ENCODE measurements around the gene PTX4.

Gene PTX4

DNA sequence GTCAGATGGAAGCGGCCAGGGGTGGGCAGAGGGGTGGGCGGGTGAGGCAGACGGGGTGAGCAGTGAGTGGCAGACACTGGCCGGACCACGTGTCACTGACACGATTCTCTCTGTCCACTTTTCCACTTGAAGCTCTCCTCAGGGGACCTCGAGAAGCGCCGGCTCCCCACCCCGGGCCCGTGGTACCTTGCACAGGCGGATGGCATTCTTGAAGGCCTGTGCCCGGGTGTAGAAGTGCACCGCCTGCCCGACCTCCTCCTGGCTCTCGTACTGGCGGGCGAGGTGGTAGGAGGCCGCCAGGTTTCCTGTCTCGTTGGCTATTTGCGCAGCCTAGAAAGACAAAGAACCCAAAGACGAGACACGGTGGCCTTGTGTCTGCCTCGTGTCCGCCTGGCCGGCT is 35.6 kb upstream of the PTX4 start:
- DNase-seq (ENCODE audit: low spot score), result no peak

DNA sequence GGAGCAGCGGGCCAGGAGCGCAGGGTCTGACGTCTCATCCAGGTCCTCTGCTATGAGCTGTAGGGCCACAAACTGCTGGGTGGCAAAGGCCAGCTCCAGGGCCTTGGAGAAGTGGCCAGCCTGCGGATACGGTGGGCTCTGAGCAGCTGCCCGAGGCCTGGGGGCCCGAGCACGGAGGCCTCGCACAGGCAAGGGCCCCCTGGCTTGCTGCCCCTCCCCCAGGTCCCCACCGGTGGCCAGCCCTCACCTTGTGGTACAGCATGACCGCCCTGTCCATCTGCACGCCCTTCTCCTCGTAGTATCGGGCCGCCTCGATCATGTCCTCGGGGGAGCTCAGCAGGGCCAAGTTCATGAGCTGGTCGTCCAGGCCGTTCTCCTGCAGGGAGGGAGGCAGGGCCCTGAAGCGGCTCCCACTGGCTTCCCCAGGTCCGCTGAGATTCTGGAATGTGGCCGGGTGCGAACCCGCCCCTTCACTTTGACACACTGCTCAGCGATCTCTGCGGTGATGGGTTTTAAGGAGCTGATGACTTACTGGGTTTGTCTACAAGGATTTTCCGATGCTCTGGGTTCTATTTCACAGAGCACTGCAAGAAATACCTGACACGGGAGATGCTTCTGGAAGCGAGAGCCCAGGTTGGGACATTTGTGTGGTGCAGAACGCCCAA is 35.0 kb upstream of the PTX4 start:
- DNase-seq (ENCODE audit: low spot score), result no peak

DNA sequence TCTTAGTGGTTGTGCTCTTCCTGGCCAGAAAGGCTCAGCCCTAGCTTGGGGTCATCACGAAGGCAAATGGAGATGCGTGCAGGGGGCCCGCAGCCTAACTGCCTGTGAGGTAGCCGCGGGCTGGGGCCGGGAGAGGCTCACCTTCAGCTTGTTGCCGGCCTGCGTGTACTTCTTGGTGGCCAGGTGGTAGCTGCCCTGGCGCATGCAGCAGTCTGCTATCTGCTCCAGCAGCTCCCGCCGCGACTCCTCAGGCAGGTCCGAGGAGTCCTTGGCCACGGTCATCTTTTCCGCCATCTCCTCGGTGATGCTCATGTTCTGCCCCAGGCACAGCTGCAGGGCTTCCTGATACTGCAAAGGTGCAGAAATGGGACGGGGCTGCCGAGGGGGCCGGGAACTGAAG is 31.7 kb upstream of the PTX4 start:
- DNase-seq (ENCODE audit: low spot score), result no peak

DNA sequence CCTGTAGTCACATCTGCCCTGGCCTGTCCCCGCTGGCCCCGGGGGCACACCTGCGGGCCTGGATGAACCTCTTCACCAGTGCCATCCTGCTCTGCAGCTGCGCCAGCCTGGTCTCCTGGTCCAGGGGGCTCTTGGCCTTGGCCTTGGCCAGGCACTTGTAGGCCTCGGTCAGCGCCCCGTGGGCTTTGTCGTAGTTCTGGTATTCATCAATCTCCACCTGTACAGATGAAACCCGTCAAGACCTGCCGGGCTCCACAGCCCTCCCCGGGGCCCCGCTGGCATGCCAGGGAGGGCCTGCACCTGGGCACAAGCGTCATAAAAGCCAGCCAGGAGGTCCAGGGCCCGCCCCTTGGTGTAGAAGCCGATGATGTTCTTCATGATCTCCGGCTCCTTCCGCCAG is 31.1 kb upstream of the PTX4 start:
- DNase-seq (ENCODE audit: low spot score), result no peak

DNA sequence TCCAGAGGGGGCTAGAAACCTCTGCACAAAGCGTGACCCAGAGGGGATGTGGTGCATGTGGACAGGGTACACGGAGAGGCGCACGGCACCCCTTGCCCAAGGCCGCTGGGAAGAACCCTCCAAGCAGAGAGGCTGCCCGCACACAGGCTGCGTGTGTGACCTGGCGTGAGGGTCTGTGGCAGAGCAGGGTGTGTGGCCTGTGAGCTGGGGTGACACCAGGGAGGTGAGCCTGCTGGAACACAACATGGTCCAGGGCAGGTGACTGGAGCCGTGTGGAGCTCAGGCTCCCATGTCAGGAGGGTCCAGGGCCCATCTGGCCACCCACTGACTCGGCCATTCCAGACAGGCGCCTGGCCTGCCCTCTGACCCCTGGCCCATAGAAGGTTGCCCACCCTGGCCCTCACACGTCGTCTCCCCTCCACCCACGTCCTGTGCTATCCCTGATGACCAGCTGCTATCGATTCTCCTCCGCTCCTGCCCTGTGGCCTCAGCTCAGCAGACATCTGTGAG is 29.9 kb upstream of the PTX4 start:
- DNase-seq (ENCODE audit: low spot score), result no peak

DNA sequence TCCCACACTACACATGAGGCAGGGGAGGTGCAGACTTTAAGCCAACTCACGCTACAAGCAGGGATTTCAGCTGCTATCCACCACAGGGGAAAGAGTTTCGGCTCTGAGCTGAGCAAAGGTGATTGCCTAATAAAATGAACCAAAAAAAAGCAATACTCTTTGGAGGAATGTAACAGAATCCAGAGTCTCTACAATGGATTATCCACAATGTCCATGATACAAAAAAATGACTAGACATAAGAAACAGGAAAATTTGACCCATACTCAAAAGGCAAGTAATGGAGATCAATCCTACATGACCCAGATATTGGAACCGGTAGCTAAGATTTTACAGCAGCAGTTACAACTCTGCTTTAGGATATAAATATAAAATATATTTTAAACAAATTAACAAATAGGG is 25.8 kb upstream of the PTX4 start:
- no peak for DNase-seq (ENCODE audit: low spot score)

DNA sequence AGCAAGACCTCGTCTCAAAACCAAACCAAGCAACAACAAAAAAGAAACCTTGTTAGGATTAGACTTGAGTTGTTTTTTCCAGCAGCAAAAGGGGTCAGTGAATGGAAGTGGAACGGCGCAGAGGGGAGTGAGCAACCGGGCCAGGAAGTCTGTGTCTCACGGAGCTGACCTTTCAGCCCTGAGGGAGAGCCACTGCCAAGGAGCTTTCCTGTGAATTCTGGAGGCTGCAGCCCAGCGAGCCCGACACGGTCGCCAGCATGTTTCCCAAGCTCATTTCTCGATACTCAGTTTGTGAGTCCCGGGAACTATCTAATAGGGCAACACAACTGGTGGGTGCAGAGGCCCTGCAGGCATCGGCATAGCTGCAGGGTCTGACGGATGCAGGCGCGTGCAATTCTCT is 24.0 kb upstream of the PTX4 start:
- no peak for DNase-seq (ENCODE audit: low spot score)

DNA sequence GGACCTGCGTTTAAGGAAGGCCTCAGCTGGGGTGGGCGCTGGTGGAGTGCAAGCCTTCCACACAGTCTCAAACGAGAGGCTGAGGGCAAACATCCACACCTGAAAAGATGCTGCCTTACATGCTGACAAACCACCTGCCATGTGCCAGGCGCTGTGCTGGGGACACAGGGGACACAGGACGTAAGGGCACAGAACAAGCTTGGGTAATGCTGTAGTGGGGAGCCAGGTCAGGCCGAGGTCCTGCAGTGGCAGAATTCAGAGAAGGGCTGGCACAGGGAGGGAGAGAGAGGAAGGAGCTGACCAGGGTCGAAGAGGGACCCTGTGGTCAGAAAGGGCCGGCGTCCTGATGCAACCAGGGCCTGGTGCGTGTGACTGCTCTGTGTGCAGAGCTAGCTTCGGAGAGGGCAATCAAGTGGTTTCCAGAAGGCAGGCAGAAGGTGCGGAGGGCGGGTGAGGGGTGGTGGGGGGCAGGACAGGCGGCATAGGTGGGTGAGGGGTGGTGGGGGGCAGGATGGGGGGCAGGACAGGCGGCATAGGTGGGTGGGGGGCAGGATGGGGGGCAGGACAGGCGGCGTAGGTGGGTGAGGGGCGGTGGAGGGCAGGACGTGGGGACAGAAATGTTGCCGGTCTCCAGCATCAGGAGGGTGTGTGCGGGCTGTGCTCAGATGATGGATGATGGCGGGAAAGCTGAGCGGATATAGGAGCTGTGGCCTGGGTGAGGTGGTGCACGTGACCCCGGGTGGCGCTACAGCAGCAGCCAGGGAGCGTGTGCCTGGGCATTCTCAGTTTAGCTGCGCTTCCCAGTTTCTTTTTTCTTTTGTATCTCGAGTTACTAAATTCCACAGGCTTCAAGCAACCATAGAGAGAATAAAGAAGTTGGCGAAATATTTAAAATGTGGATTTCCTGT is 23.2 kb upstream of the PTX4 start:
- no peak for DNase-seq (ENCODE audit: low spot score)

DNA sequence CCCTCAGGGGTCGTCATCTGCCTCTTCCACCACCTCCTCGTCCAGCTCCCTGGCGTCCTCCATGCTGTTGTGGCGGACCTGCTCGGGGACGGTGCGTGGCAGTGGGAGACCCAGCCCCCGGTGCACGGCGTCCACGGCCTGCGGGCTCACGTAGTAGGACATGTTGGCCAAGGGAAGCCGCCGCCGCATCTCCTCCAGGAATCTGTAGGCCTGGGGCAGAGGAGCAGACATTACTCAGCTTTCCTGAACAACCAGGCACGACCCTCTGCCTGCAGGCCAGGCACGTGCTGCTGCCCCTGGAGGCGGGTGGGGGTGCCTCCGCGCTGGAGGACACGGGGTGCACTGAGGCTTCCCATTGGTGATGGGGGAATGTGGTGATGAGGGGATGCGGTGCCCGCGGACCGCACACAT is 22.2 kb upstream of the PTX4 start:
- no peak for DNase-seq (ENCODE audit: low spot score)

DNA sequence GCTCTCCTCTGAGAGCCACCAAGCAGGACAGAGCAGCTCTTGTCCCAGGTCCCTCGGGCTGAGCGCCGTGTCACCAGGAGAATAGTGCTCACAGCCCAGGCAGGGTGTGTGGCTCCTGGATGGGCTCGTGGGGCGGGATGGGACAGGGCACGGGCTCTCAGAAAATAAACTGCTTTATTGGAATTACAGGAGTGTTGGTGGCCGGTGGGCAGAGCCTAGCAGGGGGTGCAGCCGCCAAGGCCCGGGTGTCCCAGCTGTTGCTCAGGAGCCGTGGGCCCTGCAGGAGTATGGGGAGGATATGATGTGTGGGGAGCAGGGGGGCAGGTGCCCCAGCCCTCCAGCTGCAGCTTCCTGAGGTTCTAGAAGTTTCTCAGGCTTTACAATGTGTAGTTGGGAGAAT is 21.5 kb upstream of the PTX4 start:
- no peak for DNase-seq (ENCODE audit: low spot score)

DNA sequence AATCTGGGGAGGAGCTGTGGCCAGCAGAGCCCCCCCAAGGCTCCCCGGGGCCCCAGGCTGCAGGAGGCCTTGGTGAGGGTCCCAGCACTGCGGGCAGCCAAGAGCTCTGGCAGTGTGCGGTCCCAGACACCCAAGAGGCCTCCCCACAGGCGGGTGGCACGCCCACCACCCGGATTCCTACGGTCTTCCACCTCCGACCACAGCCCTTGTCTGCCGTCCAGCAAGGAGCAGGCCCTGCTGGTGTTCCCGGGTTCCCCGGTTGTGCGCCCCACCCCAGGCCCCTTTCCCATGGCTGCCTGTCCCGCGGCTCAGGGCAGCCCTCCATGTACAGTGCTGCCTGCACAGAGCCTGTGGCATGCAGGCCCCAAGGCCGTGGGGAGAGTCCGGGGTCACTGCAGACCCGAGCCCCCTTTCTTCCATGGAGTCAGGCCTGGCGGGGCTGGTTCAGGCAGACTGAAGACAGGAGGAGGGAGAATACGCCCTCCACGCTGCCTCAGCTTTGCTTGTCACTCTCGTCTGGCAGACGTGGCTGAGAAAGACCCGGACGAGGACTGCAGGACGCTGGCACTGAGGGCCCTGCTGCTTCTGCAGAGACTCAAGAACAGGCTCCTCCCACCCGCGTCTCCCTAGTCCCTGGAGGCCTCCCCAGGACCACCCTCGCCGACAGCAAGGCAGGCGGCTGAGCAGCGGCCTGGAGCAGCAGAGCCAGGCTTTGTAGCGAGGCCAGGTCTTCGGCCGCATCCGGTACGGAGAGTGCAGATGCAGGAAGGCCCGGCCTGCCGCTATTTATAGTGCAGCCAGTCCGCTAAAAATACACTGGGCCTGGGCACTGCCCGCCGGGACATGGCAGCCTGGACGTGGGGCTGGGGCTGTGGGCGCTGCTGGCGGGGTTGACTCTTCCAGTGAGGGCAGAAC is 20.8 kb upstream of the PTX4 start:
- no peak for DNase-seq (ENCODE audit: low spot score)

DNA sequence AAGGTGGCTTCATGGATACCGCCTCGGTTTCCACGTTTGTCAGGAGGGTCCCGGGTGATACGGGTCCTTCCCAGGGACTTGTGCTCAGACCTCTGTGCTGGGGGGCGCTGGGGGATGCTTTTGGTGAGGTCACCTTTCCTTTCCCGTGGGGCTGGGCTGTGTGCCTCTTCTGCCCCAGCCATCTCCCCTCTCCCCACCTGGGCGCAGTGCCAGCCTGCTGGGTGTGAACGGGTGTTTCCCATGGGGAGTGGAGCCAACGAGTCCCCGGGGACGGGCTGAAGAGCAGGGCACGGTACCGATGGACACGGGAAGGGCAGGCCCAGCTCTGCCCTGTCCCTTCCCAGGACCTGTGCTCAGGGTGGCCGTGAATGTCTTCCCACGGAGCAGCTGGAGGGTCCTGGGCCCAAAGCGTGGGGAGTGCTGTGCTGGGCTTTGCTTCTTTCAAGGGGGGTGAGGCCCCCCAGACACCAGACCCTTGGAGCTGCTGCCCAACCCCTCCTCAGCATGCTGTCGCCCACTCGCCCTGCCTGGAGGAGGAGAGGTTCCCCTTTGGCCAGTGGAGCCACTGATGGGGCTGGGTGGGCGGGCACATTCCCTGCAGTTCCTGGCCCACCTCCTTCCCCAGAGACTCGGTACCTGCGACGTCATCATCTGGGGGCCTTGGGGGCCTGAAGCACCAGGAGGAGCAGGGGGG is 19.9 kb upstream of the PTX4 start:
- DNase-seq (ENCODE audit: low spot score), result no peak

DNA sequence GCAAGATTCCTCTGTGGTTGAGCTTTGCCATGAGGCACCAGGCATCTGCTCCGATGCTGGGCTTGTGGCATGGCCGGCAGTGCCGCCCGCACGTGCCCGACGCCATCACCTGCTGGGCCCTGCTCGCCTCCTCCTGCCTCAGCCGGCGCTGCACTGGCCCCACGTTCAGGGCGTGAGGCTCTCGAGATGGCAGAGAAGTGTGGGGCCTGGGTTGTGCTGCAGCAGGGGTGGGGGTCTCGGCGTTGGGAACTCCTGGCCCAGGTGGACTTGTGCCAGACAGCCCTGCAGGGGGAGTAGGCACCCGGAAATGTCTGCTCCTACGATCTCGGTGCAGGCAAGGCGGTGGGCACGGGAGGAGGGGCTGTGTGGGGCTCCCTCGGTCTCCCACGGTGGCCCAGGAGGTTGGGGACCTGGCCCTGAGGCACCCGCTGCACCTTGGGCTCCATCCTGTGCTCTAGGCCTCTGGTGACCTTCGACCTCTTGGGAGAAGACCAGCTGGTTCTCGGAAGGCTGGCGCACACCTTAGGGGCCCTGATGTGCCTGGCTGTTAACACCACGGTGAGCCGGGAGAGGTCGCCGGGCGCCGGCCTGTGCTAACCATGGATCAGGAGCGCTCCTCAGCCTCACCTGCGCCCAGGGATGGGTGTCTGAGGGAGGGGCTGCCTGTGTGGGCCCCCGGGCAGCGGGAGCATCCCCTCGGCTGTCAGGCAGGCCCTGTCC is 17.9 kb upstream of the PTX4 start:
- DNase-seq (ENCODE audit: low spot score), result no peak

DNA sequence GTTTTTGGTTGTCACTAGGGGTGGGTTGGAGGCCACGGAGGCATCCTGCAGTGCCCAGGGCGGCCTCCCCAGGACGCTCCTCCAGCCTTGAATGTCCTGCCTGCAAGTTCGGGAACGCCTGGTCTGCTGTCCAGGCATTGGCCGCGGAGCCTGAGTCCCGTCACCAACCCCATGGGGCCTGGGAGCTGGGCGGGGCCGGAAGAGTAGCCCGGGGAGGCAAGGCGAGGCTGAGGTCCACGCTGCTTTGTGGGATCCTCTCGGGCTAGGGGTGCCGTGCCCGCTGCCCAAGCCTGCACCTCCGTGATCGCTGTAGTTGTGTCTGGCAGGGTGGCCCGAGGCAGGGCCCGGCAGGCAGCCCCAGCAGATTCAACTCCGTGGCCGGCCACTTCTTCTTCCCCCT is 17.2 kb upstream of the PTX4 start:
- DNase-seq (ENCODE audit: low spot score), result no peak

DNA sequence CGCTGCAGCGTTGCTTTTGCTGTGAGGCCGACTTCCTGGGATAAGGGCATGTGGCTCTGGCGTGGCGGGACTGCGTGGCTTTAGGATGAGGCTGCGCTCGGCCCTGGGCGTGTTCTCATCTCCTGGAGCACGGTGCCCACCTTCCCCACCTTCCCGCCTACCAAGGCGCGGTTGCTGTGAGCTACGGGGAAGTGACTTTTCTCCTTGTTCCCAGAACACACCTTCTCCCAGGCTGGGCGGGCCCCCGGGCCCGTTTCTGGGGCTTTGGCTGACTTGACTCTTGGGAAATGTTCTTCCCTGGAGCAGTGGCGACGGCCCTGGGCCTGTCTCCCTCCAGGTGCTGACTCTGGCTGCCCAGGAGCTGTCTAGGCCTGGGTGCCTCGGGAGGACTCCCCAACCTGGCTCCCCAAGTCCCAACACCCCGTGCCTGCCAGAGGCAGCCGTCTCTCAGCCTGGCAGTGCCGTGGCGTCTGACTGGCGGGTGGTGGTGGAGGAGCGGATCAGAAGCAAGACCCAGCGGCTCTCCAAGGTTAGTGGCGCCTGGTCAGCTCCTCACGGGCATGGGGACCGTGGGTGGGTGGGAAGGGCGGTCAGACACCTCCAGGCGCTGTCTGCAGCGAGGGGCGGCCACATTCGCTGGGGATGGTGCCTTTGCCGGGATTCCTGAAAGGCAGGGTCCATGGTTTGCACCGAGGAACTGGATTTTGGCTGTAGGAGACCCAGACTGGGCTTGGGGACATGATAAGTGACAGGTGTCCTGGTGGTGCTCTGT is 16.5 kb upstream of the PTX4 start:
- DNase-seq (ENCODE audit: low spot score), result no peak

DNA sequence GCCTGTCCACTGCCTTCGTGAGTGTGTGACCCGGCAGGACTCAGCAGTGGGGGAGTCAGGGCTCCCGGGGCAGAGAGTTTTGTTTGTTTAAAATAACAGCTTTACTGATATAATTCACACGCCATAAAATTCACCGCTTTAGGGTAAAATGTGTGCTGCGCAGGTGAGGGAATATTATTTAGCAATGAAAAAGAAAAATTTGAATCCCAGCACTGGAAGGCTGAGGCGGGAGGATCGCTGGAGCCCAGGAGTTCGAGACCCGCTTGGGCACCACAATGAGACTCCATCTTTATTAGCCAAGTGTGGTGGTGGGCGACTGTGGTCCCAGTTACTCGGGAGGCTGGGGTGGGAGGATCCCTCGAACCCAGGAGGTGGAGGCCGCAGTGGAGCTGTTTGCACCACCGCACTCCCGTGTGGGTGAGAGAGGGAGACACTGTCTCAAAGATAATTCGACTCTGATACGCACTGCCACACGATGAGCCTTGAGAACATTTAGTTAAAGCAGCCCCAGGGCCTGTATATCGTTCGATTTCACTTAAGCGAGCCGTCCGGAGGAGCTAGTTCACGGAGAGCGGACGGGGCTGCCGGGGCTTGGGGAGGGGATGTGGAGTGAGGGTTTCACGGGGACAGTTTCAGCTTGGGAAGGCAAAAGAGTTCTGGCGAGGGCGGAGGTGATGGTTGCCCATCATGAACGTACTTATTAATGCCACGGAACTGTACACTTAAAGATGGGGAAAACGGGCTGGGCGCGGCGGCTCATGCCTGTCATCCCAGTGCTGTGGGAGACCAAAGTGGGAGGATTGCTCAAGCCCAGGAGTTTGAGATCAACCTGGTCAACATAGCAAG is 14.6 kb upstream of the PTX4 start:
- no peak for DNase-seq (ENCODE audit: low spot score)

DNA sequence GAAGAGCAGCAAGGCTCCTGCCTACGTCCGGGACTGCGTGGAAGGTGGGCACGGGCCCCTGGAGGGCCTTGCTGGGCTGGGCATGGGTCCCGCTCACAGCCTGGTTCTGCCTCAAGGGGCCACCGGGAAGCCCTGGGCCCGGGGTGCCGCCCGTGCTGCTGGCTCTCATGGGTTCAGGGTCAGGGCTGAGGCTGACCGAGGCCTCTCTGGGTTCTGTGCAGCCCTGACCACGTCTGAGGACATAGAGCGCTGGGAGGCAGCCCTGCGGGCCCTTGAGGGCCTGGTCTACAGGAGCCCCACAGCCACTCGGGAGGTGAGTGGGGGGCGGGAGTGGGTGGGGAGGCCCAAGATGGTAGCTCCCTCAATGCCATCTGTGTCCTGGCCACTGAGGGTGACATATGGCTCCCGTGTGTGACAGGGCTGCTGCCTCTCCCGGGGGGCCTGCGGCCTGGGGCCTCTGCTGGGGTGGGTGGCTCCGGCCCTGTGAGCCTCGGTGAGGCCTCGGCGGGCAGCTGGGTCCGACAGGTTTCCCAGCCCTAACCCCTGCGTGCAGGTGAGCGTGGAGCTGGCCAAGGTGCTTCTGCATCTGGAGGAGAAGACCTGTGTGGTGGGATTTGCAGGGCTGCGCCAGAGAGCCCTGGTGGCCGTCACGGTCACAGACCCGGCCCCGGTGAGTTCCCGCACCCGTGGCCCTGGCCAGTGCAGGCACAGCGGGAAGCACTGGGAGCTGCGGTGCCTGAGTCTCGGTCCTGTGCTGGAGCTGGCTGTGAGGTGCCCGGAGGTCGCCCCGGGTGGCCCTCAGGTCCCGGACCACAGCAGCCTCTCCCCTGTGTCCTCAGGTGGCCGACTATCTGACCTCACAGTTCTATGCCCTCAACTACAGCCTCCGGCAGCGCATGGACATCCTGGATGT is 13.6 kb upstream of the PTX4 start:
- no peak for DNase-seq (ENCODE audit: low spot score)

DNA sequence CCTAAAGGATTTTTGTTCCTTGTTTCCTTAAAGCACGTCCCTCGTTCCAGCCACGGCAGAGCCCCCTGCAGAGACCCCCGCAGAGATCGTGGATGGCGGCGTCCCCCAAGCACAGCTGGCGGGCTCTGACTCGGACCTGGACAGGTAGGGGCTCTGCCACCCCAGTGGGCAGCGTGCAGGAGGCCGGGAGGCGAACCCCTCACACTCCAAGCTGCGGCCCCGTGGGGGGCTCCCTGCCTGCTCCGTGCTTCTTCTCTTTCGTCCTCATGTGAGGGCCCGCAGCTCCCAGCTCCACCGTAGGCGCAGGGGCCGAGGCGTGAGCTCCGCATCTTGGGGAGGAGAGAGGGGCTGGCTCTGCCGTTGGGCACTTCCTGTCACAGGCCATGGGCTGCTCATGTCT is 12.9 kb upstream of the PTX4 start:
- no peak for DNase-seq (ENCODE audit: low spot score)
